OCI-LY3 (cell line): ENCODE results near the gene MED12L.

Experiments used
- H2AFZ ChIP-seq: fragments of 200-600, 300-600 bp; shearing (Covaris generic); 2 replicates; pipeline ENCODE4 v1.6.0; 2014; ENCODE audit warnings: antibody characterized with exemption, low read depth, low read length
- H3K27ac ChIP-seq: fragments of 200-600, 300-600 bp; sonication (generic); 2 replicates; pipeline ENCODE4 v1.5.1; 2014; ENCODE audit warnings: mild to moderate bottlenecking, low read length, moderate library complexity, mixed read lengths
- H3K27me3 ChIP-seq: fragments of 200-600, 300-600 bp; sonication (generic); 2 replicates; pipeline ENCODE4 v1.6.1; 2014; ENCODE audit warnings: low read depth, low read length, mixed read lengths
- H3K36me3 ChIP-seq: fragments of 200-600, 300-600 bp; sonication (generic); replicated peaks from 2 replicates; pipeline ENCODE3; 2014; ENCODE audit warnings: low read depth, low read length, mixed read lengths
- H3K4me1 ChIP-seq: fragments of 300-600, 200-600 bp; sonication (generic); 2 replicates; pipeline ENCODE4 v1.6.1; 2014; ENCODE audit warnings: low read length, mixed read lengths
- H3K4me2 ChIP-seq: fragments of 200-600, 300-600 bp; sonication (generic); 2 replicates; pipeline ENCODE4 v1.6.1; 2014; ENCODE audit warnings: low read length, mixed read lengths
- H3K4me3 ChIP-seq: fragments of 300-600, 200-600 bp; sonication (generic); 2 replicates; pipeline ENCODE4 v1.5.1; 2014; ENCODE audit warnings: antibody characterized with exemption, mild to moderate bottlenecking, low read length, moderate library complexity
- H3K79me2 ChIP-seq: fragments of 300-600, 200-600 bp; shearing (Covaris generic); 2 replicates; pipeline ENCODE4 v1.6.1; 2014; ENCODE audit warnings: mild to moderate bottlenecking, low read length, mixed read lengths
- H3K9ac ChIP-seq: fragments of 300-600, 200-600 bp; shearing (Covaris generic); 2 replicates; pipeline ENCODE4 v1.6.0; 2014; ENCODE audit warnings: mild to moderate bottlenecking, low read length, moderate library complexity
- H3K9me3 ChIP-seq: fragments of 200-600, 300-600 bp; shearing (Covaris generic); 2 replicates; pipeline ENCODE4 v1.6.1; 2014; ENCODE audit warnings: low read length, mixed read lengths; ENCODE audit not compliant: insufficient read depth
- H4K20me1 ChIP-seq: fragments of 200-600, 300-600 bp; sonication (generic); 2 replicates; pipeline ENCODE4 v1.6.1; 2016; ENCODE audit warnings: low read length, mixed read lengths; ENCODE audit not compliant: insufficient read depth
- EZH2phosphoT487 ChIP-seq: fragments of 200-600 bp; shearing (Covaris generic); IDR thresholded peaks from 2 replicates; pipeline ENCODE4 v1.6.1; 2018; ENCODE audit warnings: antibody characterized with exemption, mixed run types, low read depth
- TF ChIP-seq, protein P1 (sequence below): fragments of 200-600, 300-600 bp; sonication (generic); IDR thresholded peaks from 2 replicates; pipeline ENCODE4 v1.5.1; 2014; ENCODE audit warnings: antibody characterized with exemption, low read length, low read depth

Gene MED12L

DNA sequence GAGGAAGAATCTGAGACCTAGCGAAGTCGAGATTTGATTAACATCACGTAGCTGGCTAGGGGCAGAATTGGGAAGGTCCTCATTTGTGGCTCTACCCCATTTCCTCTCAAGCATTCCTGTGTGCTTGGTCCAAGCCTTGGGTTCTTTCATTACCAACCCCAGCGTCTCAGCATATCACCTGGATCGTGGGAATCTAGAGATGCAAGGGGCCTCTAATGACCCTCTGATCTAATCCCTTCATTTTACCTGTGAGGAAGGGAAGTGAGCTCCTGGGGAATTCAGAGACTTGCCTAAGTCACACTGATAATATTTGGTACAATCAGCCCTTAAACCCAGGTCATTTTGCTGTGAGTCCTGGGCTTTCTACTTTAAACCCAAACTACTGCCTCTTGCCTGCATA is 229.1 kb downstream of the MED12L start:
- no peak overlapping the region for H3K27ac ChIP-seq
- H3K4me3 ChIP-seq: no peak overlapping the region
- no peaks in the 10 kb centered on the region for H3K36me3 ChIP-seq
- H3K9ac ChIP-seq: no peak overlapping the region
- H3K4me2 ChIP-seq: no peak overlapping the region
- H3K4me1 ChIP-seq: peaks cover 16% of the 10 kb centered on the region
- H3K27me3 ChIP-seq: no peaks in the 10 kb centered on the region
- no peak for TF ChIP-seq EZH2phosphoT487
- TF ChIP-seq, protein P1, sequence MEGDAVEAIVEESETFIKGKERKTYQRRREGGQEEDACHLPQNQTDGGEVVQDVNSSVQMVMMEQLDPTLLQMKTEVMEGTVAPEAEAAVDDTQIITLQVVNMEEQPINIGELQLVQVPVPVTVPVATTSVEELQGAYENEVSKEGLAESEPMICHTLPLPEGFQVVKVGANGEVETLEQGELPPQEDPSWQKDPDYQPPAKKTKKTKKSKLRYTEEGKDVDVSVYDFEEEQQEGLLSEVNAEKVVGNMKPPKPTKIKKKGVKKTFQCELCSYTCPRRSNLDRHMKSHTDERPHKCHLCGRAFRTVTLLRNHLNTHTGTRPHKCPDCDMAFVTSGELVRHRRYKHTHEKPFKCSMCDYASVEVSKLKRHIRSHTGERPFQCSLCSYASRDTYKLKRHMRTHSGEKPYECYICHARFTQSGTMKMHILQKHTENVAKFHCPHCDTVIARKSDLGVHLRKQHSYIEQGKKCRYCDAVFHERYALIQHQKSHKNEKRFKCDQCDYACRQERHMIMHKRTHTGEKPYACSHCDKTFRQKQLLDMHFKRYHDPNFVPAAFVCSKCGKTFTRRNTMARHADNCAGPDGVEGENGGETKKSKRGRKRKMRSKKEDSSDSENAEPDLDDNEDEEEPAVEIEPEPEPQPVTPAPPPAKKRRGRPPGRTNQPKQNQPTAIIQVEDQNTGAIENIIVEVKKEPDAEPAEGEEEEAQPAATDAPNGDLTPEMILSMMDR: no peak
- no peaks in the 10 kb centered on the region for H3K79me2 ChIP-seq
- H3K9me3 ChIP-seq: no peaks in the 10 kb centered on the region
- H4K20me1 ChIP-seq: no peaks in the 10 kb centered on the region
- H2AFZ ChIP-seq: no peak overlapping the region

DNA sequence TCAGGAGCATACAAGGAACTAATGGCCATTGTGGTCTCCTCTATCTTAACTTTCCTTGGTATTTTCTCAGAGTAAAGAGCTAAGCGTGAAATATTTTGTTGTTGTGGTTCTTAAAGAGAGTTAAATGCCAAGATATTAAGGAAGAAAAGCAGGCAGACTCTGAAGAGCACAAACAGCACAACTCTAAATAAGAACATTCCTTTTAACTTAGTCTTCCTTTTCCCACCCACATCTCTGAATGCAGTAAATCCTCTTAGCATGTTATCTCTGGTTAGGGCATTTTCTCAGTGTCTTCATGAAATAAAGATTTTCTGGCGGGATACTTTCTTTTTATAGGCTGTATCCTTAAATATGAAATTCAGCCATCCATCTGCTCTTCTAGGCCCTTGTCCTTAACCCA is 229.7 kb downstream of the MED12L start:
- no peak overlapping the region for H3K27ac ChIP-seq
- H3K36me3 ChIP-seq: no peaks in the 10 kb centered on the region
- no peak overlapping the region for H2AFZ ChIP-seq
- no peak overlapping the region for H3K9ac ChIP-seq
- H3K4me1 ChIP-seq: peaks cover 22% of the 10 kb centered on the region
- H3K4me2 ChIP-seq: no peak overlapping the region
- H3K4me3 ChIP-seq: no peak overlapping the region
- TF ChIP-seq, protein P1: no peak
- no peak for TF ChIP-seq EZH2phosphoT487
- no peaks in the 10 kb centered on the region for H4K20me1 ChIP-seq
- H3K9me3 ChIP-seq: no peaks in the 10 kb centered on the region
- H3K79me2 ChIP-seq: no peaks in the 10 kb centered on the region
- no peaks in the 10 kb centered on the region for H3K27me3 ChIP-seq

DNA sequence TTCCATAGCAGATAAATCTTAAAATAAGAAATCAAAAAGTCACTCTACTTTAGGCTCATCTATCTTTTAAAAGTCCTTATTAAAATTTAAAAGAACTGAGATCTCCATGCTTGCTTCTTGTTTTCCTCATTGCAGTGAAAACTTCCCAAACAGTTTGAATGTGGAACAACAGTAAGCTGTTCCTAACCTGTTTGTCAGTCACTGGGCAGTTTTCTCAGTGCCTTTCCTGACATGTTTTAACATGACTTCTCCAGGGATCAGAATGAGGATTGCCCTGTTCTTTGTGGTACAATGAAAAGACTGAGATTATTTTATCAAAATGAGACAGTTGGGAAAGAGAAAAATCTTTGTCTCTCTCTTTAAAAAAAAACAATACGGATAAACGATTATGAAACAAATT is 230.4 kb downstream of the MED12L start:
- Histone ChIP-seq H3K36me3 (no peaks in the 10 kb centered on the region), H2AFZ (no peak overlapping the region), H3K9ac (no peak overlapping the region), H3K9me3 (no peaks in the 10 kb centered on the region), H3K4me2 (no peak overlapping the region), H3K4me1 (peaks cover 27% of the 10 kb centered on the region), H3K27ac (no peak overlapping the region), H3K4me3 (no peak overlapping the region), H3K27me3 (no peaks in the 10 kb centered on the region), H3K79me2 (no peaks in the 10 kb centered on the region), H4K20me1 (no peaks in the 10 kb centered on the region)
- TF ChIP-seq, protein P1: no peak
- TF ChIP-seq EZH2phosphoT487: no peak

DNA sequence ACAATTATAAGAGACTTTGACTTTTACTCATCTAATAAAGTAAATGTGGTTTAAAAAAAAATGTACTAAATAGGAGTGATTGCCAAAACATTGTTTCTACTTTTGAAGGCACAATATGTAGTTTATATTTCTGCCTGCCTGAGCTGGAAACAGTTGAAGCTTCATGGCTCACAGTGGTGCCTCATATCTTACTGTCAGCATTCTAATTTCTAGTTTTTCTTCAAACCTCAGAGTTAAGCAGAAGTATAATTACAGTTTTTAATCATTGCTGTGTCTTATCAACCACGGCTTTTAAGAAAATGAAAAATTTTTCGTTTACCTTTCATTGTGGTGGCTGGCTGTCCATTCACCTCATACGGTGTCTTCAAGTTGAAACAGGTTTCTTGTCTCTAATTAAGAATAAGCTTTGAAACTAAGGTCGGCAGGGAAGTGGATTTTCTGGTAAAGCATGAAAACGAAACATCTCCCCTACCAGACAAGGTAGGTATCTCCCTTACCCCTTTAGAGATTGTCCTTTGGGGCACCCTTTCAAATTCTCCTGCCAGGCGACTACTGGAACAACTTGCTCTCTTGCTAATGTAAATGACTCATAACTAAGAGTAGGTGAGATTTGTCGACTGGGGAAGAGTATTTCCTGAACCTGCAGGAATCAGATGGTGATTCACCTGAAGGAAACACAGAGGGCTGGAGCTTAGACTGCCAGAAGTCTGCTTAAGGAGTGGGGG is 231.0 kb downstream of the MED12L start, which contains the start of gene GPR87:
Gene GPR87, minus strand, starts transcription at position 554 of the 725 bp plus-strand sequence. CDS start 16,720 bp downstream, outside the sequence.
- no peak for TF ChIP-seq EZH2phosphoT487
- TF ChIP-seq, protein P1: no peak
- H3K4me1 ChIP-seq: peaks cover 33% of the 10 kb centered on the region
- H3K36me3 ChIP-seq: no peaks in the 10 kb centered on the region
- peak within 1 kb of the TSS; percentile 17 for H2AFZ ChIP-seq
- peak within 1 kb of the TSS; percentile 16; the same call in 1 of the 2 replicates for H3K27ac ChIP-seq
- H3K79me2 ChIP-seq: no peaks in the 10 kb centered on the region
- H3K4me2 ChIP-seq: peak within 1 kb of the TSS; percentile 67
- H3K27me3 ChIP-seq: no peaks in the 10 kb centered on the region
- H3K9me3 ChIP-seq: no peaks in the 10 kb centered on the region
- H4K20me1 ChIP-seq: no peaks in the 10 kb centered on the region
- H3K4me3 ChIP-seq: peak within 1 kb of the TSS; percentile 28
- H3K9ac ChIP-seq: peak within 1 kb of the TSS; percentile 7; the same call in 1 of the 2 replicates
